ENCODE data around the gene PSG5.
"Not testable (repeated sequence)": the region's sequence is repeated elsewhere in the genome, so short reads cannot be mapped to it uniquely, and the experiment has no call there.

DNA sequence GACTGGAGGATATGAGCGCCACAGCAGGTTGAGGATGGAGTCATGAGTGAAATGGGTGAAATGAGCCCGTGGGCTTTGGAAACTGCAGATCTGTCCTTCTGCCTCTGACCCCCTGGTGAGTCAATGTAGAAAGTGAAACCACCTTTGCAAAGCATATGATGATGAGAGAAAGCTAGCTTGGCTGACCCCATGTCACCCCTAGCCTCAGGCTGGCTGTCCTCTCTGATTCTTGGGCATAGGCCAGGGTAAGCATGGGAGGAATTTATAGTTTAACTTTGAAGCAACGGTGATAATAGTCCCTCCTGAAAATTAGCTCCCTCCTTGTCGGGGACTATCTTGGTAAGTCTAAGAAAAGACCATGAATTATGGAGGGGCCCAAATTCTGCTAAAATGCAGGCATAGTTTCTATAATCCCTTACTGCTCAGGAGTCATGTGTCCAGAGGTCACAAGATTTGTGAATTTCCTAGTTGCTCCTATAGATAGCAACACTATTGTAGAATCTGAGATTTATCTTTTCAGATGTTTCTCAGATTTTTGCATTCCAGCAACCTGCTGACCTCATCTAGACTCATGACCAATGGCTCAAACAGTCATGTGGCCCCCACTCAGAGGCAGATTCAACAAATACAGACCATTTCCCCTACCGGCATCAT, 38.0 kb upstream of the PSG5 start:
- not testable (repeated sequence) for TF ChIP-seq POLR2A (IDR thresholded peaks at IDR 0.05)
- TF ChIP-seq, protein P1, sequence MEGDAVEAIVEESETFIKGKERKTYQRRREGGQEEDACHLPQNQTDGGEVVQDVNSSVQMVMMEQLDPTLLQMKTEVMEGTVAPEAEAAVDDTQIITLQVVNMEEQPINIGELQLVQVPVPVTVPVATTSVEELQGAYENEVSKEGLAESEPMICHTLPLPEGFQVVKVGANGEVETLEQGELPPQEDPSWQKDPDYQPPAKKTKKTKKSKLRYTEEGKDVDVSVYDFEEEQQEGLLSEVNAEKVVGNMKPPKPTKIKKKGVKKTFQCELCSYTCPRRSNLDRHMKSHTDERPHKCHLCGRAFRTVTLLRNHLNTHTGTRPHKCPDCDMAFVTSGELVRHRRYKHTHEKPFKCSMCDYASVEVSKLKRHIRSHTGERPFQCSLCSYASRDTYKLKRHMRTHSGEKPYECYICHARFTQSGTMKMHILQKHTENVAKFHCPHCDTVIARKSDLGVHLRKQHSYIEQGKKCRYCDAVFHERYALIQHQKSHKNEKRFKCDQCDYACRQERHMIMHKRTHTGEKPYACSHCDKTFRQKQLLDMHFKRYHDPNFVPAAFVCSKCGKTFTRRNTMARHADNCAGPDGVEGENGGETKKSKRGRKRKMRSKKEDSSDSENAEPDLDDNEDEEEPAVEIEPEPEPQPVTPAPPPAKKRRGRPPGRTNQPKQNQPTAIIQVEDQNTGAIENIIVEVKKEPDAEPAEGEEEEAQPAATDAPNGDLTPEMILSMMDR (IDR thresholded peaks at IDR 0.05) = not testable (repeated sequence)

Measured in esophagus squamous epithelium (tissue), 4 donors.